ENCODE data around the gene EFCAB5.

Gene EFCAB5

DNA sequence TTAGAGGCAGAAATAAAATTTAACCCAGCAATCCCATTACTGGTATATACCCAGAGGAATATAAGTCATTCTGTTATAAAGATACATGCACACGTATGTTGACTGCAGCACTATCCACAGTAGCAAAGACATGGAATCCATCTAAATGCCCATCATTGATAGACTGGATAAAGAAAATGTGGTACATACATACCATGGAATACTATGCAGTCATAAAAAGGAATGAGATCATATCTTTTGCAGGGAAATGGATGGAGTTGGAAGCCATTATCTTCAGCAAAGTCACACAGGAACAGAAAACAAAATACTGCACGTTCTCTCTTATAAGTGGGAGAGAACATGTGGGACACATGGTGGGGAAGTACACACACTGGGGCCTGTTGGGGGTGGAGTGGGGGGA lies 34.5 kb upstream of the EFCAB5 start:
- H3K18ac ChIP-seq (ENCODE audit: low read length) = no peak overlapping the region
- no peak overlapping the region for H4K8ac ChIP-seq (ENCODE audit: low read depth, low read length)
- no peak overlapping the region for H2BK120ac ChIP-seq (ENCODE audit: low read depth, low read length)
- no peak overlapping the region for H3K4me3 ChIP-seq (ENCODE audit: low read length)
- no peak overlapping the region for H3K9ac ChIP-seq (ENCODE audit: low read length)
- H3K27ac ChIP-seq (ENCODE audit: low read depth, low read length) = no peak overlapping the region
- no peak overlapping the region for H4K5ac ChIP-seq (ENCODE audit: low read length)
- no peak for DNase-seq
- H2BK15ac ChIP-seq (replicated peaks; ENCODE audit: low read depth) = no peak overlapping the region
- H3K56ac ChIP-seq (ENCODE audit: low read length) = no peak overlapping the region
- no peak overlapping the region for H3K4ac ChIP-seq (ENCODE audit: low read depth, low read length)
- no peaks in the 10 kb centered on the region for H3K27me3 ChIP-seq (ENCODE audit: insufficient read depth, low read length, poor library complexity)
- H2BK5ac ChIP-seq (ENCODE audit: low read length) = no peak overlapping the region
- no CpG with 5 or more reads among the region's 2 CpGs for WGBS (ENCODE audit: extremely low coverage, insufficient coverage, low lambda C conversion rate)
- H3K4me2 ChIP-seq (ENCODE audit: low read length) = no peak overlapping the region
- H2AK5ac ChIP-seq (ENCODE audit: low read length) = no peak overlapping the region
- H3K79me2 ChIP-seq (ENCODE audit: control insufficient read depth, insufficient read depth, low read length) = no peaks in the 10 kb centered on the region
- H3K23ac ChIP-seq (ENCODE audit: low read length) = no peak overlapping the region
- no peaks in the 10 kb centered on the region for H3K4me1 ChIP-seq (ENCODE audit: control insufficient read depth, low read depth, low read length)
- H3K79me1 ChIP-seq (ENCODE audit: low read length) = peaks cover 7% of the 10 kb centered on the region
- H3K36me3 ChIP-seq (ENCODE audit: control insufficient read depth, insufficient read depth, low read length) = no peaks in the 10 kb centered on the region

DNA sequence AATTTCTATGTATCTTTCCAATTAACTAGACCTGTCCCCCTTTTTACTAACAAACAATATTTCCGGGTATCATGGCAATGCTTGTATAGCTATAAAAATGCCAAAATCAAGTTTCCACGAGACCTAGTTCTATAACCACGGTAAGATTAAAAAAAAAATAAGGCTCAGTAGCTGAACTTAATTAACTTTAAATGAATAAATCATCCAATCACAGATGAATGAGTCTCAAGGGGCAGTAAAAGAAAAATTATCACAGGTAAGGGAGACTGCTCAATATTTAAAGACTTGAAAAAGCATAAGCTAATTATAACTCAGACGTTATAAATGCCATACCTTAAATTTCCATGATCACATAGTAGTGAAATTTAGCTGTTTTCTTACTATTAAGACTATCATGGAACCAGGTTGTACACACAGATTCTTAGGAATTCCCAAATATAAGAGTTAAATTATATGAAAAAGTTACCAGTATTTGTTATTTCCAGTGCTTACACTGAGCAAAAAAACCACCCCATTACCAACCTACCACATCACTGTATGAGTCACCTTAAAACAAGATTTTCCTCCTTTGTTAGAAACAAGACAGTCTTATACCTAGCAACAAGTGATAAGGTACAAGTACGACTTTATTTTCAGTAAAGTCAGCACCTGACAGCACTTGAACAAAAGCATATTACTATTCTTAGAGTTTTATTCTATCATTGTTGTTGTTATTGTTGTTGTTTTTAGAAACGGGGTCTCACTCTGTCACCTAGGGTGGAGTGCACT lies 32.0 kb upstream of the EFCAB5 start:
- no peak overlapping the region for H2BK5ac ChIP-seq (ENCODE audit: low read length)
- no peak overlapping the region for H2BK15ac ChIP-seq (replicated peaks; ENCODE audit: low read depth)
- no peaks in the 10 kb centered on the region for H3K36me3 ChIP-seq (ENCODE audit: control insufficient read depth, insufficient read depth, low read length)
- H3K4ac ChIP-seq (ENCODE audit: low read depth, low read length) = no peak overlapping the region
- H3K79me2 ChIP-seq (ENCODE audit: control insufficient read depth, insufficient read depth, low read length) = no peaks in the 10 kb centered on the region
- no peak overlapping the region for H2BK120ac ChIP-seq (ENCODE audit: low read depth, low read length)
- no peak overlapping the region for H4K5ac ChIP-seq (ENCODE audit: low read length)
- no peak overlapping the region for H4K8ac ChIP-seq (ENCODE audit: low read depth, low read length)
- no peak overlapping the region for H3K27ac ChIP-seq (ENCODE audit: low read depth, low read length)
- peaks cover 7% of the 10 kb centered on the region for H3K79me1 ChIP-seq (ENCODE audit: low read length)
- no peak overlapping the region for H2AK5ac ChIP-seq (ENCODE audit: low read length)
- H3K9ac ChIP-seq (ENCODE audit: low read length) = no peak overlapping the region
- no peak overlapping the region for H3K4me2 ChIP-seq (ENCODE audit: low read length)
- no peak overlapping the region for H3K23ac ChIP-seq (ENCODE audit: low read length)
- no peak overlapping the region for H3K4me3 ChIP-seq (ENCODE audit: low read length)
- no peak overlapping the region for H3K56ac ChIP-seq (ENCODE audit: low read length)
- no CpG with 5 or more reads among the region's 6 CpGs for WGBS (ENCODE audit: extremely low coverage, insufficient coverage, low lambda C conversion rate)
- no peak for DNase-seq
- no peaks in the 10 kb centered on the region for H3K4me1 ChIP-seq (ENCODE audit: control insufficient read depth, low read depth, low read length)
- H3K27me3 ChIP-seq (ENCODE audit: insufficient read depth, low read length, poor library complexity) = no peaks in the 10 kb centered on the region
- H3K18ac ChIP-seq (ENCODE audit: low read length) = no peak overlapping the region

DNA sequence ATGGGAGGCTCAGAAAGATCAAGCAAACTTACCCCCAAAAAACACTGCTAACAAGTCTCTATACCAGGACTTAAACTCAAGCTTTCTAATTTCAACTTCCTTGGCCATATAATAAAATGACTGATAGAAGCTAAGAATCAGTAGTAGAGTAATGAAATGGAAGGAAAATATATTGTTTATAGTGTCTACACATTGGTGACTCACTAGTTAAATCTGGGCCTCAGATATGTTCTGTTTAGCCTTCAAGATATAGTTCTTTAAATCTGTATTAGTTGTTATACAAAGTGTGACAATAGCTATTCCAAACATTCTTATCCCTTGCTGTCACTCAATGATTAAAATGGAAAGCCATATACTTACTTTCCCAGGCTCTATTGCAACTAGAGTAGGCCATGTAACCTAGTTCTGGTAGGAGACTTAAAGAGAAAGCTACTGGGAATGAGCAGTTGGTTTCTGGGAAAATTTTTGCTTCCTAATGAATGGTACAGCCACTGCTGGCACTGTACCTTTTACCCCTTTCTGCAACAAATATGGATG lies 29.7 kb upstream of the EFCAB5 start:
- peaks cover 2% of the 10 kb centered on the region for H3K79me1 ChIP-seq (ENCODE audit: low read length)
- H2AK5ac ChIP-seq (ENCODE audit: low read length) = no peak overlapping the region
- H2BK15ac ChIP-seq (replicated peaks; ENCODE audit: low read depth) = no peak overlapping the region
- H4K8ac ChIP-seq (ENCODE audit: low read depth, low read length) = no peak overlapping the region
- no peak overlapping the region for H3K27ac ChIP-seq (ENCODE audit: low read depth, low read length)
- H3K9ac ChIP-seq (ENCODE audit: low read length) = no peak overlapping the region
- H3K36me3 ChIP-seq (ENCODE audit: control insufficient read depth, insufficient read depth, low read length) = no peaks in the 10 kb centered on the region
- no peak for DNase-seq
- H4K5ac ChIP-seq (ENCODE audit: low read length) = no peak overlapping the region
- H3K18ac ChIP-seq (ENCODE audit: low read length) = no peak overlapping the region
- no peak overlapping the region for H3K4ac ChIP-seq (ENCODE audit: low read depth, low read length)
- H3K4me3 ChIP-seq (ENCODE audit: low read length) = no peak overlapping the region
- no peak overlapping the region for H3K4me2 ChIP-seq (ENCODE audit: low read length)
- H3K79me2 ChIP-seq (ENCODE audit: control insufficient read depth, insufficient read depth, low read length) = no peaks in the 10 kb centered on the region
- H3K56ac ChIP-seq (ENCODE audit: low read length) = no peak overlapping the region
- no peak overlapping the region for H3K23ac ChIP-seq (ENCODE audit: low read length)
- H3K4me1 ChIP-seq (ENCODE audit: control insufficient read depth, low read depth, low read length) = no peaks in the 10 kb centered on the region
- H2BK5ac ChIP-seq (ENCODE audit: low read length) = no peak overlapping the region
- H2BK120ac ChIP-seq (ENCODE audit: low read depth, low read length) = no peak overlapping the region
- H3K27me3 ChIP-seq (ENCODE audit: insufficient read depth, low read length, poor library complexity) = no peaks in the 10 kb centered on the region

DNA sequence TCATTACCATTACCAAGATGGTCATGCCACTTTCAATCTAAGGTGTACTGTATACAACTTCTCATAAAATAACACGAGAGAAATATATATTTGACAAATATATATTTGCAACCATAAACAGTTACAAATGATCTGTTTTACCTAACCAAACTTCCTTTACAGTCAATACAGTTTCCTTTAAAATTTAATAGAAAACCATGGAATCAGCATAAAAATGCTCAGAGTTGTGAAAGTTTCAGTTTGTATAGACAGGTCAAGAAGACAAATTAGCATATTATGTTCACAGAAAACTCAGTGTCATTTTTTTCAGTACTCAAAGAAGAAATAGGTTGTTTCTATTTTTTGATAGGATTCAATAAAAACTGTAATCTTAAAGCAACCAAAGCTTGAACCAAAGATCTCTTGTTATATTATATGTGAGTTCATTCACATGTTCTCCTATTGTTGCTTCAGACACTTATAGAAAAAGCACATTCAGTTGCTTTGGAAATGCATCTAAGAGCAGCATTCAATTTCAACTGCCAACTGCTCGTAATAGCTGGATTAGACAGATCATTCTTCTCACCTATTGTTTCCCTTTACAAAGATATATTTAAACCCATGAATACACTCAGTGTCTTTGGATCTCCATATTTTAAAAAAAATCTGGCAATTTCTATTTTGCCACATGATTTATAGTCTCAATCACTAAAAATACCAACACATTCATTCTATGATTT lies 26.5 kb upstream of the EFCAB5 start:
- Histone ChIP-seq H3K79me1 (ENCODE audit: low read length) (peaks cover 2% of the 10 kb centered on the region), H3K4me3 (ENCODE audit: low read length) (no peak overlapping the region), H4K8ac (ENCODE audit: low read depth, low read length) (no peak overlapping the region), H2BK15ac (replicated peaks; ENCODE audit: low read depth) (no peak overlapping the region), H2BK5ac (ENCODE audit: low read length) (no peak overlapping the region), H3K9ac (ENCODE audit: low read length) (no peak overlapping the region), H2BK120ac (ENCODE audit: low read depth, low read length) (no peak overlapping the region), H3K27ac (ENCODE audit: low read depth, low read length) (no peak overlapping the region), H3K18ac (ENCODE audit: low read length) (no peak overlapping the region), H3K79me2 (ENCODE audit: control insufficient read depth, insufficient read depth, low read length) (no peaks in the 10 kb centered on the region), H3K4me1 (ENCODE audit: control insufficient read depth, low read depth, low read length) (no peaks in the 10 kb centered on the region), H3K4ac (ENCODE audit: low read depth, low read length) (no peak overlapping the region), H3K36me3 (ENCODE audit: control insufficient read depth, insufficient read depth, low read length) (no peaks in the 10 kb centered on the region), H4K5ac (ENCODE audit: low read length) (no peak overlapping the region), H3K4me2 (ENCODE audit: low read length) (no peak overlapping the region), H3K56ac (ENCODE audit: low read length) (no peak overlapping the region), H2AK5ac (ENCODE audit: low read length) (no peak overlapping the region), H3K27me3 (ENCODE audit: insufficient read depth, low read length, poor library complexity) (no peaks in the 10 kb centered on the region), H3K23ac (ENCODE audit: low read length) (no peak overlapping the region)
- WGBS (ENCODE audit: extremely low coverage, insufficient coverage, low lambda C conversion rate) = no CpG with 5 or more reads among the region's 2 CpGs
- no peak for DNase-seq

DNA sequence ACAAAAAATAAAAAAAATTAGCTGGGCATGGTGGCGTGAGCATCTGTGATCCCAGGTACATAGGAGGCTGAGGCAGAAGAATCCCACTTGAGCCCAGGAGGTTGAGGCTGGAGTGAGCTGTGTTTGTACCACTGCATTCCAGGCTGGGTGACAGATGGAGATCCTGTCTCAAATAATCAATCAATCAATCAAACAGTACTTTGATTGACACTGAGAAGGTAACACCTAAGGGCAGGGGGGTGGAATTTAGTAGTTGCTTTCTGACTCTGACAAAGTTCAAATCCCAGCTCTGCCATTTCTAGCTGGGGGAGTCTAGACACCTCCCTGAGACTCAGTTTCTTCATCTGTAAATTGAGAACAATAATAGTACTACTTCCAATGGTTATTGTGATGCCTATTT lies 23.4 kb upstream of the EFCAB5 start:
- H3K9ac ChIP-seq (ENCODE audit: low read length) = no peak overlapping the region
- H3K27ac ChIP-seq (ENCODE audit: low read depth, low read length) = no peak overlapping the region
- no peaks in the 10 kb centered on the region for H3K4me1 ChIP-seq (ENCODE audit: control insufficient read depth, low read depth, low read length)
- H4K5ac ChIP-seq (ENCODE audit: low read length) = no peak overlapping the region
- peaks cover 1% of the 10 kb centered on the region for H3K79me2 ChIP-seq (ENCODE audit: control insufficient read depth, insufficient read depth, low read length)
- H3K27me3 ChIP-seq (ENCODE audit: insufficient read depth, low read length, poor library complexity) = no peaks in the 10 kb centered on the region
- H3K23ac ChIP-seq (ENCODE audit: low read length) = no peak overlapping the region
- H3K4ac ChIP-seq (ENCODE audit: low read depth, low read length) = no peak overlapping the region
- H3K4me2 ChIP-seq (ENCODE audit: low read length) = no peak overlapping the region
- no peak overlapping the region for H2BK5ac ChIP-seq (ENCODE audit: low read length)
- H3K56ac ChIP-seq (ENCODE audit: low read length) = no peak overlapping the region
- no peaks in the 10 kb centered on the region for H3K36me3 ChIP-seq (ENCODE audit: control insufficient read depth, insufficient read depth, low read length)
- H2BK120ac ChIP-seq (ENCODE audit: low read depth, low read length) = no peak overlapping the region
- no peak for DNase-seq
- no CpG with 5 or more reads among the region's 1 CpG for WGBS (ENCODE audit: extremely low coverage, insufficient coverage, low lambda C conversion rate)
- H2AK5ac ChIP-seq (ENCODE audit: low read length) = no peak overlapping the region
- H3K4me3 ChIP-seq (ENCODE audit: low read length) = no peak overlapping the region
- H4K8ac ChIP-seq (ENCODE audit: low read depth, low read length) = no peak overlapping the region
- no peak overlapping the region for H2BK15ac ChIP-seq (replicated peaks; ENCODE audit: low read depth)
- H3K18ac ChIP-seq (ENCODE audit: low read length) = no peak overlapping the region
- H3K79me1 ChIP-seq (ENCODE audit: low read length) = peaks cover 3% of the 10 kb centered on the region

Data from mesendoderm (in vitro differentiated cells).